IPS-18a (cell line): ENCODE measurements around the gene GABRG3.
"Not testable (repeated sequence)": the region's sequence is repeated elsewhere in the genome, so short reads cannot be mapped to it uniquely, and the experiment has no call there.

Experiments
- H3K27ac ChIP-seq: one replicate; pipeline ENCODE4 v1.5.1; 2013; ENCODE audit warnings: low read length
- H3K27me3 ChIP-seq: one replicate; pipeline ENCODE4 v1.6.1; 2013; ENCODE audit warnings: mild to moderate bottlenecking, low read length; ENCODE audit not compliant: control insufficient read depth, insufficient read depth
- H3K36me3 ChIP-seq: one replicate; pipeline ENCODE4 v1.6.1; 2013; ENCODE audit warnings: low read depth, low read length; ENCODE audit not compliant: control insufficient read depth
- H3K4me1 ChIP-seq: one replicate; pipeline ENCODE4 v1.6.1; 2013; ENCODE audit warnings: low read depth, low read length; ENCODE audit not compliant: control insufficient read depth
- H3K4me3 ChIP-seq: one replicate; pipeline ENCODE4 v1.5.1; 2013; ENCODE audit warnings: low read length
- H3K9ac ChIP-seq: one replicate; pipeline ENCODE4 v1.6.1; 2013; ENCODE audit warnings: mild to moderate bottlenecking, low read length, moderate library complexity
- H3K9me3 ChIP-seq: one replicate; pipeline ENCODE4 v1.6.1; 2013; ENCODE audit warnings: low read depth, low read length; ENCODE audit not compliant: control insufficient read depth

The GABRG3 gene

GRCh38 chr15:27358751-27359434 lies 387.9 kb downstream of the GABRG3 start:
- H3K4me3 ChIP-seq = no peak overlapping the region
- H3K27me3 ChIP-seq = no peaks in the 10 kb centered on the region
- peaks cover 4% of the 10 kb centered on the region for H3K4me1 ChIP-seq
- no peak overlapping the region for H3K27ac ChIP-seq
- no peaks in the 10 kb centered on the region for H3K9me3 ChIP-seq
- no peak overlapping the region for H3K9ac ChIP-seq
- H3K36me3 ChIP-seq = no peaks in the 10 kb centered on the region

DNA sequence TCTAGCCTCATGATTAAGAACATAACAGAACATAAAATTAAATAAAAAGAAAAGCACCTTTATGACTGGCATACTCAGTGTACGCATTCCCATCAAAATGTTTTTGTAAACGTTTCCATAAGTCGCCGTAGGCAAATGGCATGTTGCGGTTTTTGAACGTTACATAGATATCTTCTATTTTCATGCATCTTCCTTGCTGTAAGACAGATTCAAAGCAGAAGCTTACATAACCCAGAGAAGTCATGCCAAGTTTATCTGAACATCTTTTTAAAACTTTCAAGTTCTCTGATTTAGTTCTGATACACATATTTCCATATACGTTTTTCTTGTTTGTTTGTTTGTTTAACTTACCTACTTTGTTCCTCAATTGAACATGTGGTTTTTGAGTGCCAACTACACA lies 388.6 kb downstream of the GABRG3 start:
- no peaks in the 10 kb centered on the region for H3K36me3 ChIP-seq
- no peak overlapping the region for H3K4me3 ChIP-seq
- no peaks in the 10 kb centered on the region for H3K9me3 ChIP-seq
- H3K4me1 ChIP-seq = peaks cover 4% of the 10 kb centered on the region
- H3K9ac ChIP-seq = no peak overlapping the region
- H3K27me3 ChIP-seq = no peaks in the 10 kb centered on the region
- no peak overlapping the region for H3K27ac ChIP-seq

DNA sequence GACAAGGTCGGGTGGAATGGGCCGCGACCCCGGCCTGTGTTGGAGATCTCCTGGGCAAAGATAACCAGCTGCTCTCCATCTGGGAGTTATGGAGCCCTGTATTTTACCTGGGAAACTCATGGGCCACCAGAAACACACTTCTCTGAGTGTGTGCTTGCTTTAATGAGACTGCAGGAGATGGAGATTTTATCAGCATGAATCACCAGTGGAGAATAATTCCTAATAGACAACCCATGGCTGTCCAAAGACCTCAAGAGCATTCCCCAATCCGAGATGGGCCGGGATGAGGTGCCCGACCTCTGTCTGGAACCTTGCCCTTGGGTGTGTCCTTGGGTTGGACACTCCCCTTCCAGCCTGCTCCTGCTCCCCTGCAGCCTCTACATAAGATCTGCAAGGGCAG lies 389.3 kb downstream of the GABRG3 start:
- H3K4me3 ChIP-seq = no peak overlapping the region
- no peaks in the 10 kb centered on the region for H3K36me3 ChIP-seq
- no peaks in the 10 kb centered on the region for H3K27me3 ChIP-seq
- H3K27ac ChIP-seq = no peak overlapping the region
- H3K9me3 ChIP-seq = no peaks in the 10 kb centered on the region
- H3K4me1 ChIP-seq = peaks cover 4% of the 10 kb centered on the region
- no peak overlapping the region for H3K9ac ChIP-seq

- Histone ChIP-seq H3K9me3 (no peaks in the 10 kb centered on the region), H3K27ac (no peak overlapping the region), H3K4me3 (no peak overlapping the region), H3K27me3 (no peaks in the 10 kb centered on the region), H3K9ac (no peak overlapping the region), H3K36me3 (no peaks in the 10 kb centered on the region), H3K4me1 (peaks cover 4% of the 10 kb centered on the region)
Observed at GRCh38 chr15:27361438-27361837, 390.5 kb downstream of the GABRG3 start.

DNA sequence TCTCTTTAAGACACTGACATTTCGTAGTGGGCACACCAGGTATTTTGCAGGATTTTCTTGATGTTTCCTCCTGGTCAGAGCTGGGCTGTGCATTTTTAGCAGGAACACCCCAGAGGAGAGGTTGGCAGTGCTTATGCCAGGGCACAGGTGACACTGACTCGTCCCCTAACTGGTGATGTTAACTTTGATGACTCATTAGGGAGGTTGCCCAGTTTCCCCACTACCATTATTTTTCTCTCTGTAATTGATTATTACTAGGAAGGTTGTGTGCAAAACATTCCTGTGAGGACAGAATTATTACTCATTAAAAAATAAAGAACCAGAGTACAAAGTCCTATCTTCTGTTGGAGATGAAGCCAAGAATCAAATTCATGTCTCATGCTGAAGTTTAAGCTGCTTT lies 394.5 kb downstream of the GABRG3 start:
- Histone ChIP-seq H3K36me3 (no peaks in the 10 kb centered on the region), H3K9me3 (no peaks in the 10 kb centered on the region), H3K4me3 (no peak overlapping the region), H3K4me1 (no peaks in the 10 kb centered on the region), H3K27me3 (no peaks in the 10 kb centered on the region), H3K27ac (no peak overlapping the region), H3K9ac (no peak overlapping the region)

GRCh38 chr15:27377391-27377790 lies 406.4 kb downstream of the GABRG3 start:
- not testable (repeated sequence) for H3K9ac ChIP-seq, H3K4me3 ChIP-seq, H3K27me3 ChIP-seq, H3K9me3 ChIP-seq, H3K36me3 ChIP-seq, H3K4me1 ChIP-seq, H3K27ac ChIP-seq

GRCh38 chr15:27382361-27383025 lies 411.5 kb downstream of the GABRG3 start:
- no peak overlapping the region for H3K9ac ChIP-seq
- no peaks in the 10 kb centered on the region for H3K36me3 ChIP-seq
- H3K27me3 ChIP-seq = no peaks in the 10 kb centered on the region
- no peak overlapping the region for H3K4me3 ChIP-seq
- H3K9me3 ChIP-seq = no peaks in the 10 kb centered on the region
- H3K4me1 ChIP-seq = no peaks in the 10 kb centered on the region
- H3K27ac ChIP-seq = no peak overlapping the region

DNA sequence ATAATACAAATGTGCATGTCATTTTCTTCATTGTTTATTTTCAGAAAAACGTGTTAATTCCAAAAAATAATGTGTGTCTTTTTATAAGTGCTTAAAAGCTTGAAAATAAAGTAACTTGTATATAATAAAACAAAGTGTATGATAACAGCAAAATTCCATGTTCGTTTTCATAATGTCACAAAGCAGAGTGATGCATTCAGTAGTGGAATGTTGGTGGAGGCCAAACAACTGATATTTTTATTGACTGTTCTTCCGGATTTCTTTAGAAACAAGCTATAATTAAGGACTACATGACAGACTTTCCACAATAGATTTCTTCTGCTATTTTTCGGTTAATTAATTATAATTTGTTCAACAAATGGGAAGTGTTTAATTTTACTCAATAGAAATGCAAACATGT lies 412.7 kb downstream of the GABRG3 start:
- no peaks in the 10 kb centered on the region for H3K4me1 ChIP-seq
- H3K9me3 ChIP-seq = no peaks in the 10 kb centered on the region
- H3K4me3 ChIP-seq = no peak overlapping the region
- no peak overlapping the region for H3K27ac ChIP-seq
- no peak overlapping the region for H3K9ac ChIP-seq
- no peaks in the 10 kb centered on the region for H3K27me3 ChIP-seq
- no peaks in the 10 kb centered on the region for H3K36me3 ChIP-seq

DNA sequence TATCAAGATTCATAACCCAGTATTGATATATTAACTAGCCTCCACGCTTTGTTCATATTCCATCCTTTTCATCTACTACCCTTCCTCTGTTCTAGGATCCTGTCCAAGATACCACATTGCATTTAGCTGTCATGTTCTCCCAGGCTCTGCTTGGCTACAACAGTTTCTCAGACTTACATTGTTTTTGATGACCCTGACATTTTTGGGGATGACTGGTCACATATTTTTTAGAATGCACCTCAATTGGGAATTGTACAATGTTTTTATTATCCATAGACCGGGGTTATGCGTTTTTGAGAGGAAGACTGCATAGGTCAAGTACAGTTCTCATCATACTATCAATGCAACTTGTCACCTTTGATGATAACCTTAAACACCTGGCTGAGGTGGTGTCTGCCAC lies 421.2 kb downstream of the GABRG3 start:
- Histone ChIP-seq H3K27ac (no peak overlapping the region), H3K9me3 (no peaks in the 10 kb centered on the region), H3K4me3 (no peak overlapping the region), H3K4me1 (no peaks in the 10 kb centered on the region), H3K9ac (no peak overlapping the region), H3K36me3 (no peaks in the 10 kb centered on the region), H3K27me3 (no peaks in the 10 kb centered on the region)

DNA sequence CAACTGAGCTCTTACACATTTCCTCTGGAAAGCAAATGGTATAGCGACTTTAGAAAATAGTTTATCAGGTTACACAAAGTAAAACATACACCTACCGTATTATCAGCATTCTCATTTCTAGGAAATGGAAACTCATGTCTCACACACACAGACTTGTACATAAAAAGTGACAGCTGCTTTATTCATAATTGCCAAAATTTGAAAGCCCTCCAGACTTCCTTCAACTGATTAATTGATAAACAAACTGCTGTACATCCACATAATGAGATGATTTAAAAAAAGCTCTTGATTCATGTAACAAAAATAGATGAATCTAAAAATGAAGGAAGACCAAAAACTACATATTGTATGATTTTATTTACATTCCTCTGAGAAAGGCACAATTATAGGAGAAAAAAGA lies 425.5 kb downstream of the GABRG3 start:
- no peaks in the 10 kb centered on the region for H3K9me3 ChIP-seq
- peaks cover 20% of the 10 kb centered on the region for H3K4me1 ChIP-seq
- H3K36me3 ChIP-seq = no peaks in the 10 kb centered on the region

GRCh38 chr15:27396996-27397395 lies 426.0 kb downstream of the GABRG3 start:
- Histone ChIP-seq H3K4me1 (peaks cover 20% of the 10 kb centered on the region), H3K9ac (no peak overlapping the region), H3K27me3 (no peaks in the 10 kb centered on the region), H3K4me3 (no peak overlapping the region), H3K27ac (no peak overlapping the region), H3K36me3 (no peaks in the 10 kb centered on the region), H3K9me3 (no peaks in the 10 kb centered on the region)

More for the DNA sequence above, 425.5 kb downstream of the GABRG3 start:
- H3K27ac ChIP-seq = no peak overlapping the region
- no peaks in the 10 kb centered on the region for H3K27me3 ChIP-seq
- no peak overlapping the region for H3K9ac ChIP-seq
- H3K4me3 ChIP-seq = no peak overlapping the region

- no peaks in the 10 kb centered on the region for H3K9me3 ChIP-seq
- H3K27me3 ChIP-seq = no peaks in the 10 kb centered on the region
- H3K9ac ChIP-seq = no peak overlapping the region
- H3K36me3 ChIP-seq = no peaks in the 10 kb centered on the region
- H3K27ac ChIP-seq = no peak overlapping the region
- no peak overlapping the region for H3K4me3 ChIP-seq
- H3K4me1 ChIP-seq = peaks cover 20% of the 10 kb centered on the region
Observed at GRCh38 chr15:27398631-27399161, 427.7 kb downstream of the GABRG3 start.
